NCI-H187 treated with DMSO at 0.1 percent for 48 hours (cell line): Measurements from ENCODE around the gene DOCK6.
"Not testable (repeated sequence)": the region's sequence is repeated elsewhere in the genome, so short reads cannot be mapped to it uniquely, and the experiment has no call there.

Experiments
- DNase-seq: peaks from one replicate; lab custom pipeline; 2025; lab: John Stamatoyannopoulos, UW

DOCK6 gene

GRCh38 chr19:11197291-11198174 lies 64.8 kb downstream of the DOCK6 start, which contains the start of gene KANK2:
KANK2 (minus strand) TSS chr19:11197545; CDS start chr19:11194511, 3,034 bp downstream.
- no peak for DNase-seq

GRCh38 chr19:11196406-11197287 lies 65.7 kb downstream of the DOCK6 start:
- DNase-seq: no peak

- DNase-seq: no peak
Measured at GRCh38 chr19:11195681-11196080, 66.6 kb downstream of the DOCK6 start.

- DNase-seq: no peak
Measured at GRCh38 chr19:11194656-11195558, 67.4 kb downstream of the DOCK6 start.

DNA sequence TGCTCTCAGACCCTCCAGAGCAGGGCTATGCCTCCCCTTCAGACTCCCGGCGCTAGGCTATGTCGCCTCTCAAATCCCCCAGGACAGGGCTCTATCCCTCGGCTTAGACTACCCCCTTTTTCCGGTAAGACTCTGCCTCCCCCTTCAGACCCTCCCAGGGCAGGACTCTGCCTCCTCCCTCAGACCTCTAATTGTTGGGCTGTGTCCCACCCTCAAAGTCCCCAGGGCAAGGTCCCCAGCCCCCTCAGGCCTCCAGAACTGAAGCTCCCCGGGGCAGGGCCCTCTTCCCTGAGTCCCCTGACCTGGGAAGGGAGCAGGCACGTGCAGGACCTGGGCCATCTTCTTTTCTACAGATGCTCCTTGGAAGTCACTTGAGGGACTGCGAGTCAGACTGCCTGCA lies 68.2 kb downstream of the DOCK6 start:
- no peak for DNase-seq

DNA sequence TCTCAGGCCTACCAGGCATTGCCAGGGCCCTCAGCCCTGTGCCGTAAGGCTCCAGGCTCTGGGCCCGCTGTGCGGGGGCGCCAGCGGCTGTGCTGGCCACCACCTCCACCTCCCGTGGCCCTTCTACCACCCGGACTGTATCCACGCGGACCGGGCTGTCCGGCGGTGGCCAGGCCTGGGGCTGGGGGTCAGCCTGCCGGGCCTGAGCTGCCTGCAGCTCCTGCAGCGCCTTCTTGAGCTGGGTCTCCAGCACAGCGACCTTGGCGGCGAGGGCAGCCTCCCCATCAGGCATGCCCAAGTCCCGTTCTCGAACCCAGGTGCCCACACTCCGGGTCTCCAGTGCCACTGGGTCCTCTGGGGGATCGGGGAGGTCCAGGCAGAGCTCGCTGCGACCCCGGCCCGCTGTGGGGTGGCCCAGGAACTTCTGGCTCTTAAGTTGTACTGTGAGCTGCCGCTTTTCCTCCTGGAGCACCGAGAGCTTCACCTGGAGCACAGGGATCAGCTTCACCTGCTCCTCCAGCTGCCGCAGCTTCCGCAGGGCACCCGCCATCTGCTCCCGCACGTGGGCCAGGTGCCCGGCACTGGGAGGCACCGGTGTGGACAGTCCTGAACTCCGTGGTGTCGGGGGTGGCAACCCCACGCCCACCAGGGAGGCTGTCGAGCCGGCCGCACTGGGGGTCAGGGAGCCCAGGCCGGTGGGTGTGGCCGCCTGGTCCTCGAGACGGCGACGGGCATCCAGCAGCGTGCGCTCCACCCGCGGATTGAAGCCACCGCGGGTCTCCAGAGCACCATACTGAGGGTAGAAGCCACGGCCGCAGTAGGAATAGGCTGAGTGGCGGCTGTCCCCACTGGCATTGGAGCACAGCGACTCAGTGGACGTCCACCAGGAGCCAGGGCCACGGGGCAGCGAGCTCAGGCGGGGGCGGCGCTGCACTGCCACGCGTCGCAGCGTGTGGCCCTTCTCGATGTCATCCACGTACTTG lies 69.1 kb downstream of the DOCK6 start:
- no peak for DNase-seq

DNA sequence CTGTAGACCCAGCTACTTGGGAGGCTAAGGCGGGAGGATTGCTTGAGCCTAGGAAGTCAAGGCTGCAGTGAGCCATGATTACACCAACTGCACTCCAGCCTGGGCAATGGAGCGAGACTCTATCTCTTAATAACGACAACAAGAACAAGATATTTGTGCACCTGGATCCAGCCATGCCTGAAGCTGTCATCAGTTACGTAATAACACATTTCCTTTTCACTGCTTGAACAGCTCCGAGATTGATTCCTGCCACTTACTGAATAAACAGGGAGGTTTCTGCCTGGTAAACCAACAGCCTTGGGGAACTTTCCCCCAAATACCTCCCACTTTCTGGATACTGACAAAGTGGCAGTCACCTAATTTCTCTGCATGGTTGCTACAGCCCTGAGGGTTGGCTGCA lies 70.4 kb downstream of the DOCK6 start:
- no peak for DNase-seq

DNA sequence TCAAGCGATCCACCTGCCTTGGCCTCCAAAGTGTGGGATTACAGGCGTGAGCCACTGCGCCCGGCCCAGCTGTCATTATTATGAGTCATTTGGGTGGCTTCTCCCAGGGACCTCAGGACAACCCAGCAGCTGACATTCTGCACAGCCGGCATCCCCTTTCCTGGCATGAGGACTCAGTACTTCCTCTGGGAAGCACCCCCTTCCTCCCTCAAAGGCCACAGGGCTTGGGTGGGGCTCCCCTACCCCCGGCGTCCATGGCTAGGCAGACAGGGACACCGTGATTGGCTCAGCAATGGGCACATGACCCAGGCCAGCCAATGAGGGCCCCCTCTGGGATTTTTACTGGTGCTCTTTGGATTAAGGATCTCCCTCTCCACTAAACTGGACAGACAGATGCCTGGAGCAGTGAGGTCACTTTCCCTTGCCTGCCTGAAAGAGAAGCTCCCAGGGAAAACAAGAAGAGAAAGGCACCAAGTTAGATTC lies 71.0 kb downstream of the DOCK6 start:
- DNase-seq: no peak

GRCh38 chr19:11190501-11190900 lies 71.8 kb downstream of the DOCK6 start:
- DNase-seq: no peak

- DNase-seq: no peak
Measured at GRCh38 chr19:11187441-11187840, 74.9 kb downstream of the DOCK6 start.

DNA sequence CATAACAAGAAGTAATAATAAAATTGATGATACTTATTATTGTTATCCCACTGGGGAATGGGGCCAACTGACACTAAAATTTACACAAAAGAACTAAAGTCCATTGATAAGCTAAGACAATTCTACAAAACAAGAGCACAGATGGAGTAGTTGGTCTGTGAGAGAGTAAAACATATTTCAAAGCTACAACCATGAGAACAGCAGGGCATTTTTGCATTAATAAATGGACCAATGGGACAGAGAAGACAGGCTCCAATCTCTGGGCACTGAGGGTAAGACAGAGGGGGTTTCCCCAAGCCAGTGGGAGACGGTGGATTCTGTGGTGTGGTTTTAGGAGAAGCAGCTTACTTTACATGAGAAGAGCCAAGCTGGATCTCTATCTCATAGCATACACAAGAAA lies 79.3 kb downstream of the DOCK6 start:
- DNase-seq: no peak

- DNase-seq: no peak
Measured at GRCh38 chr19:11181488-11181887, 80.8 kb downstream of the DOCK6 start.

GRCh38 chr19:11180975-11181374 lies 81.3 kb downstream of the DOCK6 start:
- DNase-seq: not testable (repeated sequence)

GRCh38 chr19:11180346-11180745 lies 82.0 kb downstream of the DOCK6 start:
- DNase-seq: no peak

DNA sequence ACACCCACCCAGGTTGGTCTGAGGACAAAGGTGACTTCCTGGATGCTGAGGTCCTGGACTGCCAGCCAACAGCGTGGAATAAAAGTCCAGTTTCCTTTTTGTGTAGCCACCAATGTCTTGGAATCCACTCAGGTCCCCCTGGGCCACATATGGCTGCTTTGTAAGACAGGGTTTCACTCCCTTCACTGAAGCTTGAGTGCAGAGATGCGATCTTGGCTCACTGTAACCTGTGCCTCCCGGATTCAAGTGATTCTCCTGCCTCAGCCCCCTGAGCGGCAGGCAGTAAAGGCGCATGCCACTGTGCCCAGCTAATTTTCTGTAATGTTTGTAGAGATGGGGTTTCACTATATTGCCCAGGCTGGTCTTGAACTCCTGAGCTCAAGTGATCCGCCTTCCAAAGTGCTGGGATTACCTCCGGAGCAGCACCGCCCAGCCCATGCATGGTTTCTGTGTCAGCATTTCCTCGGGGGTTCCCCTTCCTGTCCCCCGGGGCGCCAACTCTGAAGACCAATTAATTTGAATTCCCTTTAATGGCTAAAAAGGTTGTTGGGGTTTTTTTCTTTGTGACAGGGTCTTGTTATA lies 82.5 kb downstream of the DOCK6 start:
- DNase-seq: no peak

GRCh38 chr19:11179145-11179465 lies 83.2 kb downstream of the DOCK6 start:
- not testable (repeated sequence) for DNase-seq

DNA sequence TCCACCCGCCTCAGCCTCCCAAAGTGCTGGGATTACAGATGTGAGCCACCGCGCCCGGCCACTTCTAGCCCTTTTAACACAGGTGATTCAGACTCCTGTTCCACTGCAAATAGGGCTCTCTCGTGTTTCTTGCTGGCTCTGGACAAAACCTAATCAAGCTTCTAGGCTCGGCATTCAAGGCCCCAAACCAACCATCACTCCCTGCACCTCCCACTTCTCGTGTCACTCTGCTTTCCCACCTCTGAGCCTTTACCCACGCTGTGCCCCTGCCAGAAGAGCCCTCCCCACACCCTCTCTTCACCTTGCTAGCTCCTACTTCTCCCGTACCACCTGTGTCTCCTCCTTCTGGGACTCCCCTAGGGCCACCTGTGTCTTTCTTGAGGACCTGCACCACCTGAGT lies 84.7 kb downstream of the DOCK6 start:
- DNase-seq: no peak

DNA sequence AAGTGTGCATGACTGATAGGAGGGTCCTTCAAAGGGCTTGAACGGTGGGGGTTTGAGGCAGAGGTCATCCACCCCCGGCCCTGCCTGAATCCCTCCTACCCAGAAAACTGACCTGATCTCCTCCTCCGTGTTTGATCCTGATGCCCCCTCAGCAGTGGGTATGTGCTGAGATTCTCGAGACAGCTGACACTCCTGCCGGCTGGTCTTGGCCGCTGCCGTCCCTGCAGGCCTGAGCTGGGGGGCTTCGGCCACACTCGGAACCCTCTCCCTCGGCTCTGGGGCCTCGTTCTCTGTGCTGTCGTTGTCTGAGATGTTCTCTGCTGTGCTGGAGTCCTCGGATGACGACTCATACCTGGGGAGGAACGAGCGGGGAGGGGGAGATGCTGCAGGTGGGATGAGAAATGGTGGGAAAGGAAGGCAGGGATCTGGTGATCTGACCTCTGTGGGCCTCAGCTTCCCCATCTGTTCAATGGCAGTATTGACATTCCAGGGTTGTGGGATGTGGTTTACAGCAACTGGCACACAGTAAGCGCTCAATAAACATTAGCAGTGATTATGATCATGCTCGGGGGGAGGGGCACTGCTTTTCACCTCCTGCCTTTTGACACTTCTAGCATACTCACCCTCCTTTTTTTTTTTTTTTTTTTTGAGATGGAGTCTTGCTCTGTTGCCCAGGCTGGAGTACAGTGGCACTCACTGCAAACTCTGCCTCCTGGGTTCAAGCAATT lies 85.7 kb downstream of the DOCK6 start:
- no peak for DNase-seq

DNA sequence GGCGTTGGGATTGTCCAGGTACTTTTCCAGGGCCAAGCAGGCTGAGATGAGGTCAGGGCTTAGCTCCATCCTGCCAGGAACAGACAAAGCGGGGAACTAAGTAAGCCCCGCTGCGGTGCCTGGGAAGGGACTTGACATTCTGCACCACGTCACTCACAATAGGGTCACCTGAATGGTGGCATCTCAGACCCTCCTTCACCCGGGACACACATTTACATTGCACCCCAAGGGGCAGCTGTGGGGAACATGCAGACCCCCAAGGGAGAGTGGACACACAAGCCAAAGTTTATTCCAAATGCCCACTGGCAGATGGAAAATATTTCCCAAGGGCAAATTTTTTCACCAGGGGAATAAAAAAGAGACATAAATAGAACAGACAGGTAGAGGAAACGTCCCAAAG lies 86.4 kb downstream of the DOCK6 start:
- no peak for DNase-seq

GRCh38 chr19:11174336-11174735 lies 88.0 kb downstream of the DOCK6 start:
- no peak for DNase-seq
